Mesothelial cell of epicardium (in vitro differentiated cells): ENCODE data around the gene ASAP2. TPM values are rescaled to one million over a fixed set of nuclear protein-coding genes. Genes with fewer than 3 reads are reported as not detected.

Experiments used
- DNase-seq, 2 experiments: peaks; one replicate each; pipeline ENCODE4 v3.0.0; 2021; ENCODE audit warnings: low spot score in 2 of 2; ENCODE audit not compliant: unreplicated experiment in 2 of 2
- H3K27ac Mint-ChIP-seq: 2 replicates; pipeline ENCODE4 v1.8.0; 2021; ENCODE audit warnings: mixed read lengths
- H3K27me3 Mint-ChIP-seq: 2 replicates; pipeline ENCODE4 v1.8.0; 2021; ENCODE audit warnings: low read depth, mixed read lengths
- H3K36me3 Mint-ChIP-seq: 2 replicates; pipeline ENCODE4 v1.8.0; 2021; ENCODE audit warnings: mixed read lengths
- H3K4me1 Mint-ChIP-seq: 2 replicates; pipeline ENCODE4 v1.8.0; 2021; ENCODE audit warnings: mixed read lengths
- H3K4me3 Mint-ChIP-seq: 2 replicates; pipeline ENCODE4 v1.8.0; 2021; ENCODE audit warnings: mild to moderate bottlenecking, moderate library complexity, mixed read lengths
- H3K9me3 Mint-ChIP-seq: 2 replicates; pipeline ENCODE4 v1.8.0; 2021; ENCODE audit warnings: mixed read lengths
- total RNA-seq: library from RNA; stranded (reverse); gene quantifications from 3 replicates; pipeline ENCODE4 v1.2.1, GENCODE V29; 2021
- TF ChIP-seq, protein P1 (sequence below): fragments of 200-600 bp; sonication (generic); IDR thresholded peaks from one replicate; pipeline ENCODE4 v1.5.0; 2021; ENCODE audit warnings: antibody characterized with exemption; ENCODE audit not compliant: unreplicated experiment

ASAP2 gene
- total RNA-seq, 1 donor from 2014 or later: 25.8 TPM

GRCh38 chr2:9169349-9170107 is 37.1 kb upstream of the ASAP2 start:
- no peak overlapping the region for H3K4me3 Mint-ChIP-seq
- H3K9me3 Mint-ChIP-seq: no peaks in the 10 kb centered on the region
- no peaks in the 10 kb centered on the region for H3K27me3 Mint-ChIP-seq
- H3K27ac Mint-ChIP-seq: no peak overlapping the region
- TF ChIP-seq, protein P1, sequence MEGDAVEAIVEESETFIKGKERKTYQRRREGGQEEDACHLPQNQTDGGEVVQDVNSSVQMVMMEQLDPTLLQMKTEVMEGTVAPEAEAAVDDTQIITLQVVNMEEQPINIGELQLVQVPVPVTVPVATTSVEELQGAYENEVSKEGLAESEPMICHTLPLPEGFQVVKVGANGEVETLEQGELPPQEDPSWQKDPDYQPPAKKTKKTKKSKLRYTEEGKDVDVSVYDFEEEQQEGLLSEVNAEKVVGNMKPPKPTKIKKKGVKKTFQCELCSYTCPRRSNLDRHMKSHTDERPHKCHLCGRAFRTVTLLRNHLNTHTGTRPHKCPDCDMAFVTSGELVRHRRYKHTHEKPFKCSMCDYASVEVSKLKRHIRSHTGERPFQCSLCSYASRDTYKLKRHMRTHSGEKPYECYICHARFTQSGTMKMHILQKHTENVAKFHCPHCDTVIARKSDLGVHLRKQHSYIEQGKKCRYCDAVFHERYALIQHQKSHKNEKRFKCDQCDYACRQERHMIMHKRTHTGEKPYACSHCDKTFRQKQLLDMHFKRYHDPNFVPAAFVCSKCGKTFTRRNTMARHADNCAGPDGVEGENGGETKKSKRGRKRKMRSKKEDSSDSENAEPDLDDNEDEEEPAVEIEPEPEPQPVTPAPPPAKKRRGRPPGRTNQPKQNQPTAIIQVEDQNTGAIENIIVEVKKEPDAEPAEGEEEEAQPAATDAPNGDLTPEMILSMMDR: no peak
- H3K4me1 Mint-ChIP-seq: peaks cover 31% of the 10 kb centered on the region
- H3K36me3 Mint-ChIP-seq: no peaks in the 10 kb centered on the region
- no peak for DNase-seq

DNA sequence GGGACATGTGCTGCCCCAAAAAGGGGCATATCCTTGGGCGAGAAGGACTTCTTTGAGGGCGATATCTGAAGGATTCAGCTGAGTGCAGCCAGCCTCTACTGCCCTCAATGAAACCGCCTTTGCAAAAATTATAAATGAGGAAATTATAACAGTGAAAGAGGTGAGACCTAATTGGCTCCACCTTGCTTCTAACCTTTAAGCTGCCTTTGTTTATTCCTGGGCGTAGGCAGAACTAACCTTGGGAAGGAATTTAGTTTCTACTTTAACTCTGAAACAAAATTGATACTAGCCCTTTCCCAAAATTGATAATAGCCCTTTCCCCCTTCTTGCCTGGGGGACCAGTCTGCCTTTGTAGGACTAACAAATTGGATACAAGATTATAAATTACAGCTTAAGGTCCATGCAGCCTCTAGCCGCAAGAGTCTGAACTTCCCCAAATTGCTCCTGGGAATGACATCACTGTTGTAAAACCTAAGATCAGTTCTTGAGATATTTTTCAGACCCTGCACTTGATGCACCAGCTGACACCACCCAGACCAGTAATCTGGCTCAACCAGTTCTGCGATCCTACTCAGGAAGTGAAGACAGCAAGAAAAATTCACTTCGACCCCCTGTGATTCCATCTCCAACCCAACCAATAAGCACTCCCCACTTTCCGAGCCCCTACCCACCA is 36.0 kb upstream of the ASAP2 start:
- Mint-ChIP-seq H3K36me3 (no peaks in the 10 kb centered on the region), H3K27ac (peak overlapping the region; percentile 76), H3K27me3 (no peaks in the 10 kb centered on the region), H3K4me1 (peaks cover 38% of the 10 kb centered on the region), H3K4me3 (peak overlapping the region; percentile 1), H3K9me3 (no peaks in the 10 kb centered on the region)
- no peak for DNase-seq
- TF ChIP-seq, protein P1: no peak

DNA sequence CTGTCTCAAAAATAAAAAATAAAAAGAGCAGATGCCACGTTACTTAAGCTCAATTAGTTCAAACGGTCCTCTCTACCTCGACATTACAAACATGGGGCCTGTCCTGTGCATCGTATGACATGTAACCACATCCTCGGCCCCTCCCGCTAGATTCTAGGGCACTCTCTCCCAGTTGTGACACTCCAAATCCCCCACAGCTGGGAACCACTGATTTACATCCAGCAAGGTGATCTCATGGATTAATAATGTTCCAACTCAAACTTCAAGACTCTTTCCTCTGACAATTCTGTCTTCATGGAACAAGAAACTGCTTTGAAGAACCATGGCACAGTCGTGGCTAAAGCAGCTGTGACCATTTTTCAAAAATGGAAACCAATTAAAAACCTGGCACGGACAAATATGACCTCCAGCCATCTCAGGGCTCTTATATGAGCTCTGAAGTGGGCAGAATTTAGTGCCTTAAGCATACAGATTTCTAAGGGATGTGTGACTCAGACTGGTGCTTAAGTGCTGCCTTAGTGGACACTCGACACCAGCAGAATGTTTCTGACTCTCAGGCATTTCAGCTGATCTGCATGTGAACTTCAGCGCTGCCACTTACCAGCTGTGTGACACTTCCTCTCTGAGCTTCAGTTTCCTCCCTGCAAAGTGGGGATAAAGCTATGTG is 31.7 kb upstream of the ASAP2 start:
- TF ChIP-seq, protein P1: no peak
- Mint-ChIP-seq H3K27ac (peak overlapping the region; percentile 65), H3K4me1 (peaks cover 51% of the 10 kb centered on the region), H3K27me3 (no peaks in the 10 kb centered on the region), H3K9me3 (no peaks in the 10 kb centered on the region), H3K36me3 (no peaks in the 10 kb centered on the region), H3K4me3 (no peak overlapping the region)
- DNase-seq: no peak

GRCh38 chr2:9178110-9178903 is 28.3 kb upstream of the ASAP2 start:
- TF ChIP-seq, protein P1: no peak
- H3K9me3 Mint-ChIP-seq: peaks cover 6% of the 10 kb centered on the region
- peaks cover 42% of the 10 kb centered on the region for H3K4me1 Mint-ChIP-seq
- H3K27ac Mint-ChIP-seq: peak overlapping the region; percentile 93
- peak overlapping the region; percentile 26 for H3K4me3 Mint-ChIP-seq
- no peaks in the 10 kb centered on the region for H3K36me3 Mint-ChIP-seq
- H3K27me3 Mint-ChIP-seq: no peaks in the 10 kb centered on the region
- no peak for DNase-seq

DNA sequence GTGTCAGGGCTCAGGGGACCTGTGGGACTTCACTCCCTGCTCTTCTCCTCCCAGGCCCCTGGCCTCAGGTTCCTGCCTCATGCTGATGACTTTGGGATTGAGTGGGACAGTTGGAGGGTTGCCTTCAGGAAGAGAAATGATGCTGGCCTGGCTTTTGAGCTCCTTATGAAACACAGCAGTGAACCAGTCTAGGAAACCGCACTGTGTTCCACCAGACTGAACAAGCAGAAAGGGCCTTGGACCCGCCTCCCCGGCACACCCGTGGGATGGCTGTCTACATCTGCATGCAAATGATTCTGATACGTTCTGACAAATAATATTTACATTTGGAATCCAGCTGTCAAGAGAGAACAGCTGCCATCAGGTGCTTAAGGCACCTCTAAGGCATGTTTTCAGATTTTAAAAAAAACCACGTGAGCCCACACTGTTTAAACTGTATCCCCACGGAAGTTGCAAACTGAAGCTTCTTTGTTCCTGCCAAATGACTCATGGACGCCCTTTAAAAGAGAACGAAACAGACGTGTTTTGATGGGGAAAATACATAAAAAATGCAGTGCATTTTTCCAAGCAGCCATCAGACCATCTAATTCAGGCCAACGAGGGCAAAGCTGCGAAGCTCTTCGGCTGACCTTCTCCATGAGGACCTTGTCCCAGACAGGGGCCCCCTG is 27.6 kb upstream of the ASAP2 start:
- H3K4me3 Mint-ChIP-seq: peak overlapping the region; percentile 26
- DNase-seq: no peak
- H3K4me1 Mint-ChIP-seq: peaks cover 49% of the 10 kb centered on the region
- no peaks in the 10 kb centered on the region for H3K27me3 Mint-ChIP-seq
- peaks cover 6% of the 10 kb centered on the region for H3K9me3 Mint-ChIP-seq
- no peaks in the 10 kb centered on the region for H3K36me3 Mint-ChIP-seq
- H3K27ac Mint-ChIP-seq: peak overlapping the region; percentile 93
- TF ChIP-seq, protein P1: no peak
